CD4-positive, alpha-beta T cell (primary cell): ENCODE data around the gene FOSB. TPM values are rescaled to one million over a fixed set of nuclear protein-coding genes. Genes with fewer than 3 reads are reported as not detected.
A peak's percentile ranks its signal among the peaks of the same experiment; 100 is the strongest.

Experiments
- ATAC-seq: fragments of 200-7000 bp; cut with Tn5 transposase; one replicate; pipeline ENCODE4 v1.10.0; 2022; ENCODE audit warnings: mild to moderate bottlenecking; ENCODE audit not compliant: poor library complexity
- CTCF ChIA-PET: fragments of 350-600 bp; sonication (Branson Sonifier 250); formaldehyde crosslinking; loops from one replicate; lab custom pipeline; 2021; ENCODE audit warnings: antibody characterized with exemption, inconsistent platforms; lab: Charles Lee
- POLR2A ChIA-PET: fragments of 350-600 bp; sonication (Branson Sonifier 250); formaldehyde crosslinking; loops from one replicate; lab custom pipeline; 2021; ENCODE audit warnings: antibody characterized with exemption, inconsistent platforms; lab: Charles Lee
- DNase-seq, 14 experiments: peaks; one replicate each; pipeline ENCODE4 v3.0.0-alpha.2; 2013 to 2020; ENCODE audit warnings: mixed read lengths in 2 of 14
- H3K27ac ChIP-seq, 2 donors: one replicate each; pipeline versions ENCODE4 v1.5.1 to v1.7.0; 2013; ENCODE audit warnings: low read length in 2 of 2, low read depth in 1 of 2, mild to moderate bottlenecking in 1 of 2
- H3K27me3 ChIP-seq, 2 experiments: 1 replicate in 1 of 2; 2 replicates in 1 of 2; pipeline versions ENCODE4 v1.6.1 to v1.7.0; 2013; ENCODE audit warnings: low read length in 2 of 2, control low read depth in 1 of 2, mild to moderate bottlenecking in 1 of 2, moderate library complexity in 1 of 2; ENCODE audit not compliant: insufficient read depth in 2 of 2, control insufficient read depth in 1 of 2
- H3K36me3 ChIP-seq: one replicate; pipeline ENCODE4 v1.6.1; 2013; ENCODE audit warnings: low read length, control low read depth; ENCODE audit not compliant: insufficient read depth
- H3K4me1 ChIP-seq: one replicate; pipeline ENCODE4 v1.6.1; 2013; ENCODE audit warnings: low read length, control low read depth; ENCODE audit not compliant: insufficient read depth
- H3K4me3 ChIP-seq: one replicate; pipeline ENCODE4 v1.5.1; 2013; ENCODE audit warnings: mild to moderate bottlenecking, low read length, moderate library complexity
- H3K9me3 ChIP-seq, 2 experiments: 1 replicate in 1 of 2; 2 replicates in 1 of 2; pipeline versions ENCODE4 v1.6.1 to v1.7.0; 2013; ENCODE audit warnings: low read length in 2 of 2, mild to moderate bottlenecking in 2 of 2, control low read depth in 1 of 2, moderate library complexity in 1 of 2; ENCODE audit not compliant: control insufficient read depth in 1 of 2, insufficient read depth in 1 of 2
- H3K27ac Mint-ChIP-seq: one replicate; pipeline ENCODE4 v1.8.0; 2020; ENCODE audit warnings: mixed read lengths
- H3K27me3 Mint-ChIP-seq: one replicate; pipeline ENCODE4 v1.8.0; 2021; ENCODE audit warnings: mixed read lengths
- H3K36me3 Mint-ChIP-seq: one replicate; pipeline ENCODE4 v1.8.0; 2021; ENCODE audit warnings: low read depth, mixed read lengths
- H3K4me1 Mint-ChIP-seq: one replicate; pipeline ENCODE4 v1.8.0; 2021; ENCODE audit warnings: low read depth, mixed read lengths
- H3K4me3 Mint-ChIP-seq: one replicate; pipeline ENCODE4 v1.8.0; 2020; ENCODE audit warnings: mild to moderate bottlenecking, mixed read lengths
- H3K9me3 Mint-ChIP-seq: one replicate; pipeline ENCODE4 v1.8.0; 2020; ENCODE audit warnings: mixed read lengths
- CTCF ChIP-seq: fragments of 200-600 bp; IDR thresholded peaks from one replicate; pipeline ENCODE4 v1.8.0; 2022; ENCODE audit warnings: antibody characterized with exemption, mild to moderate bottlenecking
- intact Hi-C, 2 experiments: fragments of 100-400 bp; cut with DNase I in 1 of 2; cut with micrococcal nuclease in 1 of 2; formaldehyde crosslinking; loops; one replicate each; pipeline versions ENCODE4 v1.15.1 to v1.9.0; 2023 to 2025; cut with DNase I, micrococcal nuclease
- total RNA-seq, 174 experiments: library from RNA in 2 of 174; stranded (reverse) in 2 of 174; gene quantifications; one replicate each; pipeline ENCODE4 v1.2.3 and lab custom pipeline; 2021 to 2026

Gene FOSB
- total RNA-seq, 2 experiments from 2014 or later = 422 to 424 TPM

DNA sequence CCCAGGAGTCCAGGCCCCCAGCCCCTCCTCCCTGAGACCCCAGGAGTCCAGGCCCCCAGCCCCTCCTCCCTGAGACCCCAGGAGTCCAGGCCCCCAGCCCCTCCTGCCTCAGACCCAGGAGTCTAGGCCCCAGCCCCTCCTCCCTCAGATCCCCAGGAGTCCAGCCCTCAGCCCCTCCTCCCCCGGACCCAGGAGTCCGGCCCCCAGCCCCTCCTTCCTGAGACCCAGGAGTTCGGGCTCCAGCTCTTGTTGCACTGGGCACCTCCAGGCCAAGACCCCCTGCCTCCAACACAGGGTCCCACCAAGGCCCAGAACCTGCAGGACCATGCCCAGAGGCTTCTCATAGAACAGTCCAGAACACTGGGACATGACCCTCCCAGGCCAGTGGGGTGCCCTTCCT lies 47.9 kb upstream of the FOSB start:
- H3K4me1 ChIP-seq = peaks cover 42% of the 10 kb centered on the region
- no peaks in the 10 kb centered on the region for H3K9me3 ChIP-seq
- Mint-ChIP-seq H3K9me3 (no peaks in the 10 kb centered on the region), H3K4me3 (no peak overlapping the region), H3K27ac (no peak overlapping the region), H3K36me3 (peaks cover 45% of the 10 kb centered on the region), H3K4me1 (peaks cover 48% of the 10 kb centered on the region), H3K27me3 (no peaks in the 10 kb centered on the region)
- no peak overlapping the region for H3K27ac ChIP-seq
- no peak overlapping the region for H3K4me3 ChIP-seq
- ChIA-PET POLR2A (interaction anchor here (0.7 kb wide), 1 partner anchor 297 kb away, joined by 3 read pairs; no protein-coding TSS in a partner anchor), CTCF (interaction anchor here (2.3 kb wide), 1 partner anchor 59 kb away, joined by 6 read pairs; no protein-coding TSS in a partner anchor)
- intact Hi-C loops = loop anchor here in 1 of 2 experiments (10.0 kb wide), 1 partner anchor 165 kb away; the partner anchor contains the start of gene OPA3
- DNase-seq (peak in 1 of 14 experiments; percentile 26), ATAC-seq (no peak)
- H3K36me3 ChIP-seq = peaks cover 28% of the 10 kb centered on the region
- no peak for TF ChIP-seq CTCF
- H3K27me3 ChIP-seq = no peaks in the 10 kb centered on the region

DNA sequence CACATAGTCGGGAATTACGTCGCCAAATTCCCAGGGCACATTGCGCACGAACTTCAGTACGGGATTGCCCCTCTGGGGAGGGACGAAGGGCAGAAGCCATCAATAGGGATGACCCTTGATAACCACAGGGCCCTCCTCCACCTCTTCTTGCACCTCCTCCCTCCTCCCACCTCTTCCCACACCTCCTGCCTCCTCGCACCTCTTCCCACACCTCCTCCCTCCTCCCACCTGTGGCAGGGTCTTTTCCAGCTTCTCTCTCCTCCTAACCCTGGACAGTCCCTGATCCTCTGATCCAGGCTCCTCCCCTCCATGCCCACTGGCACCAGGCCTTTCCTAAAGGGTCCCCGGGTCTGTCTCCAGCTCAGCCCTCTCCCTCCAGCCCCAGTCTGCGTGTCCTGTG lies 47.4 kb upstream of the FOSB start:
- H3K27me3 Mint-ChIP-seq = no peaks in the 10 kb centered on the region
- ChIA-PET CTCF (interaction anchor here (2.3 kb wide), 1 partner anchor 59 kb away, joined by 6 read pairs; no protein-coding TSS in a partner anchor), POLR2A (interaction anchor here (0.7 kb wide), 1 partner anchor 297 kb away, joined by 3 read pairs; no protein-coding TSS in a partner anchor)
- H3K27ac Mint-ChIP-seq = no peak overlapping the region
- peaks cover 48% of the 10 kb centered on the region for H3K4me1 Mint-ChIP-seq
- ATAC-seq (no peak), DNase-seq (no peak)
- intact Hi-C loops = loop anchor here in 1 of 2 experiments (10.0 kb wide), 1 partner anchor 164 kb away; the partner anchor contains the start of gene OPA3
- Histone ChIP-seq H3K4me3 (no peak overlapping the region), H3K27me3 (no peaks in the 10 kb centered on the region), H3K27ac (no peak overlapping the region), H3K9me3 (no peaks in the 10 kb centered on the region), H3K36me3 (peaks cover 28% of the 10 kb centered on the region), H3K4me1 (peaks cover 42% of the 10 kb centered on the region)
- peaks cover 45% of the 10 kb centered on the region for H3K36me3 Mint-ChIP-seq
- no peak overlapping the region for H3K4me3 Mint-ChIP-seq
- no peak for TF ChIP-seq CTCF
- H3K9me3 Mint-ChIP-seq = no peaks in the 10 kb centered on the region

DNA sequence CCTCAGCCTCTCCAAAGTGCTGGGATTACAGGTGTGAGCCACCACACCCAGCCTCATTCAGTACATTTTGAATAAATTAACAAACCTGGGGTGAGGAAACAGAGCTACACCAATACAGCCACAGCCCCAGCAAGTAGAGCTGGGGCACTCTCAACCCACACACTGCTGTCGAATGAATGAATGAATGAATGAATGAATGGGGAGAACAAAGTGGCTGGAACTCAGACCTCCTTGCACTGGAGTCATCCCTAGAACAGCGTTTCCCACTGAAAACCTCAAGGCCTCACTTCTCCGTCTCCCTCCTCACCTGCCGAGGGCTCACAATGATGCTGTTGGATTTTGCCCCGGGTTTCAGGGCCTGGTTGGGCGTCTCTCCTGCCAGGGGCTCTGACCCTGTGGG lies 46.9 kb upstream of the FOSB start:
- ChIA-PET CTCF (interaction anchor here (2.3 kb wide), 1 partner anchor 58 kb away, joined by 6 read pairs; no protein-coding TSS in a partner anchor), POLR2A (interaction anchor here (0.7 kb wide), 1 partner anchor 296 kb away, joined by 3 read pairs; no protein-coding TSS in a partner anchor)
- intact Hi-C loops = loop anchor here in 1 of 2 experiments (10.0 kb wide), 1 partner anchor 164 kb away; the partner anchor contains the start of gene OPA3
- no peaks in the 10 kb centered on the region for H3K27me3 Mint-ChIP-seq
- H3K4me3 Mint-ChIP-seq = peak overlapping the region; percentile 54
- peaks cover 48% of the 10 kb centered on the region for H3K4me1 Mint-ChIP-seq
- H3K9me3 Mint-ChIP-seq = no peaks in the 10 kb centered on the region
- Histone ChIP-seq H3K4me1 (peaks cover 42% of the 10 kb centered on the region), H3K9me3 (no peaks in the 10 kb centered on the region), H3K27me3 (no peaks in the 10 kb centered on the region), H3K4me3 (no peak overlapping the region), H3K36me3 (peaks cover 24% of the 10 kb centered on the region), H3K27ac (no peak overlapping the region)
- DNase-seq = no peak
- no peak for TF ChIP-seq CTCF
- H3K27ac Mint-ChIP-seq = no peak overlapping the region
- peaks cover 45% of the 10 kb centered on the region for H3K36me3 Mint-ChIP-seq
- no peak for ATAC-seq
